Fibroblast of lung (primary cell): Measurements from ENCODE around the gene RYR1.

Source experiments
- CTCF ChIP-seq, 2 donors: IDR thresholded peaks in 1 of 2; conservative IDR thresholded peaks in 1 of 2; 1 replicate in 1 of 2; 2 replicates in 1 of 2; pipeline ENCODE4 v1.5.1; 2011 to 2012; ENCODE audit warnings: low read length in 2 of 2, control low read depth in 1 of 2, inconsistent platforms in 1 of 2, low read depth in 1 of 2, mild to moderate bottlenecking in 1 of 2
- EZH2 ChIP-seq: IDR thresholded peaks from 2 replicates; pipeline ENCODE4 v1.5.1; 2012; ENCODE audit warnings: low read length, control low read depth, mild to moderate bottlenecking; ENCODE audit errors: missing control alignments

GRCh38 chr19:38497907-38498306 lies 64.4 kb downstream of the RYR1 start:
- TF ChIP-seq CTCF (conservative IDR thresholded peaks at IDR 0.05 in 1 of 2, IDR thresholded peaks at IDR 0.05 in 1 of 2; ENCODE audit: low read depth in 1 of 2, low read length in 2 of 2) (no peak), EZH2 (no peak)
